Measurements from ENCODE around the gene NTN1.
"Not testable (repeated sequence)": the region's sequence is repeated elsewhere in the genome, so short reads cannot be mapped to it uniquely, and the experiment has no call there.

The NTN1 gene

DNA sequence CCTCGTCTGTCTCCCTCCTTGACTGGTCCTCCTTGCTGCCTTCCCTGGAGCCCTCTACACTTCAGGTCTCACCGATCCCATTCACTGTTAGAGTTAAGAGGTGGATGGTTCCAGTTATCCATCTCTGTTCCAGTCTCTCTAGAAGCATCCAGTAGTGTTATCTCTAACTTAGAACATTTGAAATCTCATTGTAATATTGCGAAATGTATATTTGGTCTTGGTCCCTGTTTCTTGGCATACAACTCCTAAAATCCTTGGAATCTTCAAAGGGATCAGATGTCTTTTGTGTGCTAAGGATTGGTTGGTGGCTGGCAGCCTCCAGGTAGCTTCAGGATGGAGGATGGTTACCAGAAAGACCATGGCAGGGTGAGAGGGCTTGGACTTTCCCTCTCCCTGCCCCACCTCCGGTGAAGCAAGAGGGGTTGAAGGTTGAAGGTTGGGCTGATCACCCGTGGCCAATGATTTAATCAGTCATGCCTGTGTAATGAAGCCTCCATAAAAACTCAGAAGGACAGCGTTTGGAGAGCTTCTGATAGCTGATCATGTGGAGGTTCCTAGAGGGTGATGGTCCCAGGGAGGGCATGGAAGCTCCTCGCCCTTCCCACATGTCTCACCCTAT lies 59.1 kb downstream of the NTN1 start:
- no peak for DNase-seq (ENCODE audit: low read depth in 3 of 3, low spot score in 1 of 3)

DNA sequence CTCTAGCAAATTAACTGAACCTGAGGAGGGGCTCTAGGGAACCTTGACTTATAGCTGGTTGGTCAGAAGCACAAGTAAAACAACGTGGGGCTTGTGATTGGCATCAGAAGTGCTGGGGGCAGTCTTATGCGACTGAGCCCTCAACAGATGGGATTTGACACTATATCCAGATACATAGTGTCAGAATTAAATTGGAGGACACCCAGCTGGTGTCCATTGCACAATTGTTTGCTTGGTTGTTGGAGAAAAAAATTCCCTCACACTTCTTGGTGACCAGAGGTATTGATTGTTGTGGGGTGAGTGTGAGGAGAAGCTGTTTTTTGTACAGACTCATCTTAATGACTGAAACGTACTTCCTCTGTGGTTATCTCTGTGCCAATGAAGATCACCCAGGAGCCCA lies 59.7 kb downstream of the NTN1 start:
- no peak for DNase-seq (ENCODE audit: low read depth in 3 of 3, low spot score in 1 of 3)

DNA sequence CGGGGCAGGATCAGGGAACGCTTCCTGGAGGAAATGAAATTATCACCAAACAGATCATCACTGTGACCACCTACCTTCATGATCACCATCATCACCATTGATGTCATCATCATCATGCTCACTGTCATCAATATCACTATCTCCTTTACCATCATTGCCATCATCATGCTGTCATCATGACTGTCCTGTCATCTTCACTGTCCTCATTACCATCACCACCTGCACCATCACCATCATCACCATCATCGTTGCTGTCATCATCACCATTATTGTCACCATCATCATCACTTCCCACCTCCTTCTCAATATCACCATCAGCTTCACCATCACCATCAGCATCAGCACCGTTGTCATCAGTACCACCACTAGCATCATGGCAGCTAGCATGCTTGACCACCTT lies 65.3 kb downstream of the NTN1 start:
- no peak for DNase-seq (ENCODE audit: low read depth in 3 of 3, low spot score in 1 of 3)

DNA sequence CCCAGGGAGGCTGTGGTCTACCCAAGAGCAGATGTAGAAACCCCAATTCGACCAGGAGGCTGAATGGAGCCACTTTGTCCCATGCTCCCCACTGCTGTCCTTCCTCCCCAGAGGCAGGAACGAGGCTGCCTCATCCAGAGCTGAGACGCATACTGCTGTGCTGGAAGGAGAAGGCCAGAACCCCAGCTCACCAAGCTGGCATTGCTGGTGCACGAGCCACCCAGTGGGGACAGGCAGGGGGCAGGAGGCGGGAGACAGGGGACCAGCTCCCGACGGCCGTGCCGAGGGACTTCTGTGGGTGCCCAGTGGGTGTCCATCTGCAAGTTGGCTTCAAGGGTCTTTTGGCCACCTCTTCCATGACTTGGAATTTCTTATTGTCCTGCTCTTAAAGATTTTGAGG lies 66.6 kb downstream of the NTN1 start:
- DNase-seq (ENCODE audit: low read depth in 3 of 3, low spot score in 1 of 3), result no peak

DNA sequence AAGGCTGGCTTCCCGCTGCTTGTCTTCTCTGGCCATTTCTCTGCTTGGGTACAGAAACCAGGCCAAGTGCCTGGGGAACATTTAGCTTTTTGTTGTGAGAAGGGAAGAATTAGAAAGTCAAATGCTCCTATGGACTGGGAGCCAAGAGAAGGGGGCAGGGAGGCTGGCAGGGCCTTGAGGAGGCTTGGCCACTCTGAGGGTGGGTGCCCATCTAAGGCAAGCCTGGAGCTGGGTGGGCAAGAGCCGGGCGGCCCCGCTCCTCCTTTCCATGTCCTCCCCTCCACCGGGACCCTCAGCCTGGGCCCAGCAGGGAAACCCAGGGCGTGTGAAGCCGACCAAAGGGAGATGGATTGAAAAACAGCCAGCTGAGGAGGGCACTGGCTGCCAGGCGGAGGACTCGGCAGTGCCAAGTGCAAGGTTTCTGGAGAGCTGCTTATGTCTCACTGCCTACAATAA lies 69.4 kb downstream of the NTN1 start:
- no peak for DNase-seq (ENCODE audit: low read depth in 3 of 3, low spot score in 1 of 3)

DNA sequence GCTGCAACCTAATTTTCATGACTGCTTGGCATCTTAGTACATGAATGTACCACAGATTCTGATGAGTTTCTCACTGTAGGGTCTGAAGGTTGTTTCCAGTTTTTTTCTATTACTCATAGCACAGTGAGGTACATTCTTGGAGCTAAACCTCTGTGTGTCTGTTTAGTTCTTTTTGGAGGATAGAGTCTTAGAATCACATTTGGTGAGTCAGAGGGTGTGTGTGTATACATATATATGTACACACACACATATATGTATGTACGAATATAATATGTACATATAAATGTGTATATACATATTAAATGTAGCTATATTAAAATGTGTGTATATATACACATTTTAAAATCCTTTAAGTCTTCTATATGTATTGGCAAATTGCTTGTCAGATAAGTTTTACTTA lies 72.9 kb downstream of the NTN1 start:
- no peak for DNase-seq (ENCODE audit: low read depth in 3 of 3, low spot score in 1 of 3)

DNA sequence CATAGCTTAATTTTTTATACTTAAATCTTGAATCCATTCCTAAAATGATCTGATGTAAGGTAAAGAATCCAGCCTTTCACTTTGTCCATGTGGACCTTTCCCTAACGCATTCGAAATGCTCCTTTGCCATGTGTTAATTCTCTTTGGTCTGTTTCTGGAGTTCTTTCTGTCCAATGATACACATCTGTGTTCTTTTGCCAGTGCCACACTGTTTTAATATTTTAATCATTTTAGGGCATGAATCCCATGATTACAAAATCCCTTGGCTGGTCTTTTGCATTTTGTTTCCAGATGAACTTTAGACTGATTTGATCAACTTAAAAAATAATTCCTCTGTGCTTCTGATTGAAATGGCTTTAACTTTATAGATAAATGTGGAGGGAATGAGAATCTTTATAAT lies 74.1 kb downstream of the NTN1 start:
- DNase-seq (ENCODE audit: low read depth in 3 of 3, low spot score in 1 of 3), result no peak

DNA sequence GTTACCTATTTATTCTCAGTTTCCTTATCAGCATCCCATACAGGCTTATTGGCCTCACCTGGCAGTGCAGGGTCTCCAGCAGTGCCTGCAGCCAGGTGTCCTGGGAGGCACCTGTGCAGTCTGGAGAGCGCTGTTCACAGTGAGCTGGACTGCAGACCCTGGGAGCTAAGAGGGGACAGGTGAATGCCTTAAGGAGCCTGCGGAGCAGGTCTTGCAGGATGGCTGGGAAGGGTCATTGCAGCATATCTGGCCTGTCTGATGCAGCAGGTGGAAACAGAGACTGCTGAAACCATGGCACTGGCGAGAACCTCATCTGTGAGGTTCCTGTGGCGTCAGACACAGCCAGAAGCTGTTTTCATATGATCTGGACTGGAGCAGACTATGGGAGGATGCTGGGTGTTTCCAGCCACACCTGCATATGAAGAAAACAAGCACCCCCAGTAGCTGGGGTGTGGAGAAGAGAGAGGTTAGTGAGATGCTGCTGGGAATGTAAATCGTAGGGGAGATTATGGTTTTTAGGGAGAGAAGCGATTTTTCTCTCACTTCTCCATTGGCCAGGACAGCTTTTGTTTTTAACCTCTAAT lies 77.0 kb downstream of the NTN1 start:
- DNase-seq (ENCODE audit: low read depth in 3 of 3, low spot score in 1 of 3), result no peak

DNA sequence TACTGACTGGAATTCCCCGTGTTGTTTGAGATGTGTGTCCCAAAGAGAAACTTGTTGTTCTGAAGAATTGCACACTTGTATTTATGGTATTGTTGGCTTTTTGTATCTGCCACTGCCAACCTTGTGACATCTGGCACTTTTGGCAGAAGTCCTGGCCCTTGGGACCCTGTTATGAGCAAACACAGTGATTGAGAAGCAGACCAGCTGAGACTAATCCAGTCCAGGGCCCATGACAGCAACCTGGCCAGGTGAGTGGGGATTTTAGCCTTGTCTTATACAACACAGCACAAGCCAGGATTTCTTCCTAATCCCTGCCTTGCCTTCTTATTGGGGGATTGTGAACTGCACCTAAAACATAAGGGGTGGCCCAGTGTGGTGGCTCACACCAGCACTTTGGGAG lies 80.0 kb downstream of the NTN1 start:
- no peak for DNase-seq (ENCODE audit: low read depth in 3 of 3, low spot score in 1 of 3)

DNA sequence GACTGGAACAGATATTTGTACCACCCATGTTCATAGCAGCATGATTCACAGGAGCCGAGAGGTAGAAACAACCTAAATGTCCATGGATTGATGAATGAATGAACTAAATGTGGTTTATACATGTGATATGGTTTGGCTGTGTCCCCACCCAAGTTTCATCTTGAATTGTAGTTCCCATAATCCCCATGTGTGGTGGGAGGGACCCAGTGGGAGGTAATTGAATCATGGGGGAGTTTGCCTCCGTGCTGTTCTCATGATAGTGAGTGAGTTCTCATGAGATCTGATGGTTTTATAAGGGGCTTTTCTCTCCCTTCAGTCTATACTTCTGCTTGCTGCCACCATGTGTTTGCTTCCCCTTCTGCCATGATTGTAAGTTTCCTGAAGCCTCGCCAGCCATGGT lies 81.9 kb downstream of the NTN1 start:
- DNase-seq (ENCODE audit: low read depth in 3 of 3, low spot score in 1 of 3), result not testable (repeated sequence)

DNA sequence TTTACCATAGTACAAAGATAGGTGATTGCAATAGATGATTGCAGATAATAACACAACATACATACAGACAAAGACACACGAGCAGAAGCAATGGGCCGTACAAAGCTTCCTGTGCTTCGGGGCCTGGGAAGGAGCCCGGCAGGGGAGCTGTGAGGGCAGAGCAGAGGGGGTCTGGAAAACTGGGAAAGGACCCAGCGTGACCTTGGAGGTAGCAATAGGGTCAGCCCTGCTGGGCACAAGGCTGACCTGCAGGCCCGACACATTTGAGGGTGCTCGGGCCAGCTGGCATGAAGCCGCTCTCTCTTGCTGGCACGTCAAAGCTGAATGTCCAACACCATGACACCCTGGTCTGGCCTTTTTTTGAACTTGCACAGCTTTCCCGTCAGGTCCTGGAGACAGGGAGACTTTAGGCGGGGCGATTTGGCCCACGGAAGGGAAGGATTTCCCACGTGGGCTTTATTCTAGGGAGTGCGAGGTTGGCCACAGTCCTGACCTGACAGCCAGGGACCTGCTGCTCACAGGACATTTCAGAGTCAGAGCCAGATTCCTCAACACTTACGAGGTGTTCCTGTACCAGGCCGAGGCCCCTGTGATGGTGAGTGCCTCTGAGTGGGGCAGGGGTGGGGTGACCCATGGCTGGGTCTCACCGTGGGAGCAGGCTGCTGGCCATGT lies 83.2 kb downstream of the NTN1 start:
- DNase-seq (ENCODE audit: low read depth in 3 of 3, low spot score in 1 of 3), result no peak

DNA sequence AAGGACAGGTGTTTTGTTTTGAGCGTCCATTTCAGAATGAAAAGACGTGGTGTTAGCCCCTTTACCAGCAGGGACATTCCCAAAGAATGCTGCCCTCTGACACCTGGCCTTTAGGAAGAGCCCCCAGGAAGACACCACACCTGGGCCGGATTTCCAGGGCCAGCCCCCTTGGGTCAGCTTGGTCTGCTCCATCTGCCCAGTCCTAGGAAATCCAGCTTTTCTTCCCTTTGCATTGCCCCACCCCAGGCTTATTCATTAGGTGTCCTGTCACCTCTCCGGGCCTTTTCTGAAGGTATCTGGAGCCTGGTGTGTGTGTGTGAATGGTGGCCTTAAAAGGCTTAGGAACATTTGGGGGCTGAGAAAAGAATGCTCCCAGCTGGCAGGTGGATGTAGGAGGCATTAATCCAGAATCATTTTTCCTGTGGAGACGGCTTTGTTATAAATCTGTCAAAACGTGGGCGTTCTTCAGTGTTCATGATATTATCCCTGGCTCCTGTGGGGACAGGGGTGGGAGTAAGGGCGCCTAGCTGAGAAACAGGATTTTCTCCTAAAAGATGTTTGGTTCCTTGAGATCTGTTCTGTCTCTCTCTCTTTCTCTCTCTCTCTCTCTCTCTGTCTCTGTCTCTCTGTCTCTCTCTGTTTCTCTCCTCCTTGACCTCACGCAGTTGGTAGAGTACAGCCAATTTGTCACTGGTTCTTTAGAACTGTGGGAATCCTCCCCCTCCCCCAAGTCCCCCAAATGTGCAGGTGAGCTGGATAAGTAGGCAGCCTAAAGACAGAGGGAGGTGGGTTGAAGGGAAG lies 84.0 kb downstream of the NTN1 start:
- no peak for DNase-seq (ENCODE audit: low read depth in 3 of 3, low spot score in 1 of 3)

DNA sequence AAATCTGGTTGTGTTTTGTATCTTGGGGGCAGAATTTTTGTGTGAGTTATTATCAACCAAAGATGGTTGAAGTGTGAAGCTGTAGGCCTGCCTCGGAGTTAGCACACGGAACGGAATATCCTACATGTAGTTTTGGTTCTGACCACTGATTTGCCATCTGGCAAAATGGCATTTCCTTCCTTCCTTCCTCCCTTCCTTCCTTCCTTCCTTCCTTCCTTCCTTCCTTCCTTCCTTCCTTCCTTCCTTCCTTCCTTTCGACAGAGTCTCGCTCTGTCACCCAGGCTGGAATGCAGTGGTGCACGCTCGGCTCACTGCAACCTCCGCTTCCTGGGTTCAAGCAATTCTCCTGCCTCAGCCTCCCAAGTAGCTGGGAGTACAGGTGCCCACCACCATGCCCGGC lies 85.0 kb downstream of the NTN1 start:
- not testable (repeated sequence) for DNase-seq (ENCODE audit: low read depth in 3 of 3, low spot score in 1 of 3)

DNA sequence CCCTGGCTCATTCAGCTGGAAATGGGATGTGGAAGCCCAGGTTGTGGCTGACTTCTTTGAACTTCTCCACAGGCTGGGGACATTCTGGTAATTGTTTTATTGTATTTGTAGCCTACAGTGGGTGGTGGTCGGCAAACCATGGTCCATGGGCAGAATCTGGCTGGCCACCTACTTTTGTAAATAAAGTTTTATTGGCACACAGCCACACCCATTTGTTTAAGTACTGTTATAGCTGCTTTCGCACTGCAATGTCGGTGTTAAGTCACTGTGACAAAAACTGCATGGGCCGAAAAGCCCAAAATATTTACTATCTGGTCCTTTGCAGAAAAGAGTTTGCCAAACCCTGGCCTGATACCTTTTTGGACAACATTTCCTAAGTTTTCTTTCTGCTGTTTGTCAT lies 86.2 kb downstream of the NTN1 start:
- DNase-seq (ENCODE audit: low read depth in 3 of 3, low spot score in 1 of 3), result no peak

DNA sequence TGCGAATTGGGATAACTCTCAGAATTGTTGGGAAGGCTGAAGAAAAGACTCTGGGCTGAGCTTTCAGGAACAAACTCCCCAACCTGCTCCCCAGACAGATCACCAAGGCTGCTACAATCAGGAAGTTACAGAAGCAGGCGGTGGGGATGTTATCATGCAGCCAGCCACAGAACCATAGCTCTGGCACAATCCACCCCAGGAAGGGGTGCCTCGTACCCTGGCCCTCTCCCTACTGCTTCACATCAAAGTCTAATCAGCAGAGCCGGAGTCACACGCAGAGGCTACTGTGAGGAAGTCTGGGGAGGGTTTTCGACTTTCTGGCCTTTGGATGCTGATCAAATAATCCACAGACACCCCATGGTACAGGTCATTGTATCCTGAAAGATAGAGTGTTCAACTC lies 86.8 kb downstream of the NTN1 start:
- no peak for DNase-seq (ENCODE audit: low read depth in 3 of 3, low spot score in 1 of 3)

DNA sequence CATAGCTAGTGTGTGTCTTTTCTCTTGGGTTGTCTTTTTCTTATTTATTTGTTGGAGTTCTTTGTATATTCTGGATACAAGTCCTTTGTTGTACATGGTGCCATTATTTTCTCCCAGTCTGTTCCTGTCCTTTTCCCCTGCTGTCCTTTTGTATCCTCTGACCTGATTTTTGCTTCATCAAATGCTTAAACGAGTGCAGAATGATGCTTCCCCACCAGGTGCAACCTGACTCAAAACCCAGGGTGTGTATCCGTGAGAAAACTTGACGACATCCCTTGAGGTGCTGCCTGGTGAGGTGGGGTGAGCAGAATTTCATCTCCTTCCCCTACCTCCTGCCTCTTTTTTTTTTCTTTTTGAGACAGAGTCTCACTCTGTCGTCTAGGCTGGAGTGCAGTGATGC lies 88.6 kb downstream of the NTN1 start:
- no peak for DNase-seq (ENCODE audit: low read depth in 3 of 3, low spot score in 1 of 3)

DNA sequence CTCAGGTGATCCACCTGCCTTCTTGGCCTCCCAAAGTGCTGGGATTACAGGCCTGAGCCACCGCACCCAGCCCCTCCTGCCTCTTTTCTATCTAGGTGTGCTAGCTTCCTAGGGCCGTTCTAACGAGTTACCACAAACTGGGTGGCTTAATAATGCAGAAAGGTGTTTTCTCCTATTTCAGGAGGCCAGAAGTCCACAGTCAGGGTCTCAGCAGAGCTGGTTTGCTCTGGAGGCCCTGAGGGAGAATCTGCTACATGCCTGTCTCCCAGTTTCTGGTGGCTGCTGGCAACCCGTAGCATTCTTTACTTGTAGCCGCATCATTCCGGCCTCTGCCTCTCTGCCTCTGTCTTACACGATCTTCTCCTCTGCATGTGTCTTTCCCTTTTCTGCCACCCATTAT lies 89.2 kb downstream of the NTN1 start:
- no peak for DNase-seq (ENCODE audit: low read depth in 3 of 3, low spot score in 1 of 3)

DNA sequence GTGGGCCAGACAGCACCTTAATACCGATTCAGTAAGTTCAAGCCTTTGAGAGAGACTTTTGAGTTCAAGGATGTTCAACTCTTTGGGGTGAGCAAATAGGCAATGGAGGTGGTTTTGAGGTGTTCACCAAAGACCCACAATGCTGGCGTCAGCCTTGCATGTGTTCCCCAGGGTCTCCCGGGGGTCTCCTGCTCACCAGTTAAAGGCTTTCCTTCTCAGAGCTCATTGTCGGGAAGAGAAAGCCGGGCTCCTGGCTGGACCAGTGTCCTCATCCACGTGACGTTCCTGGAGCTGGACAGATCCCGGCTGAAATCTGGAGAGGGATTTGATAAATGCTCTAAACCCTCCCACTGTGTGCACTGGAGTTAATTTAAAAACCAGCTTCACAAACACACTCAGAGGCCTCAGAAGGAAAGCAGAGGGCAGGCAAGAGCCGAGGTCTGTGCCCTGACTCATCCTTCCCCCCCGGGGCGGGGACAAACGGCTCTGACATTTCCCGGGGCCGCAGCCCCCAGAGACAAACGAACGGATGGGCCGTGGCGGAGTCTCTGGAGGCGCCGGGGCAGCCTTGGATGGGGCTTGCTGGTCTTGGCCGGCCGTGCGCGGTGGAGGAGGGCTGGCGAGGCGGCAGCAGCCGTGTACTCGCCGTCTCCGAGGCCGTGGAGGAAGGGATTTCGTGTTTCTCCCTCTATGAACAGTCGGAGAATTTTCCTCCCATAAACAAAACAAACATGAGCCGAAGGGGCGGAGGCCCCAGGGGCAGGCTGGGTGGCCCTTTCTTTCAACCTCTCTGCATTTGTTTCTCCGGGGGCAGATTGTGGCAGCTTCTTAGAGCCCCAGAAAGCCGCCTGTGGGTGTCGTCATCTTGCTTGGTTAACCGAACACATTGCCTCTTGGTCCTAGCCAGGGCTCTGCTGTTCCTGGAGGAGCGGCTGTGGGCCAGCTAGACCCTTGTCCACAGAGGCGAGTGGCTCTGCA lies 94.2 kb downstream of the NTN1 start:
- DNase-seq (ENCODE audit: low read depth in 3 of 3, low spot score in 1 of 3), result peak in 1 of 3 donors; percentile 41

DNA sequence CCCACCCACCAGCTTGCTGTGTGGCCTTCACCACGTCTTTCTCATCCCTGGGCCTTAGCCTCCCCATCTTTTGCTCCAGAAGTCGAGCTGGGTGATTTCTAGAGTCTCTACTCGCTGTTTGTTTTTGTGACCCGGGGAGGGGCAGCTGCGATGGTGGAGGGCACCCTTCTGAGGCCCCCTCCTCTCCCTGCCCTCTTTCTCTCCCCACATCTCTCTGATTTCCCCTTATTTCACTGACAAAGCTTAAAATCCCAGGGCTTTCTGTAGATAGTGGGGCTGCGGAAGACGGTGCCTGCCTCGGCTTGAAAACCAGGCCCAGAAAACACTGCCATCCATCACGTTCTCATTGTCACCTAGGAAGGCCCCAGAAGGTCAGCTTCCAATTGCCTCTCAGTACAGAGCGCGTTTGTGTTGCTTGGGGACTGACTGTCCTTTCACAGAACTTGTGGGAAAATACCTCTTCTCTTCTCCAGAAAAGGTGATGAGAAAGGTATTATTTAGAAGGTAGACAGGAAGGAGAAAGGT lies 95.1 kb downstream of the NTN1 start:
- DNase-seq (ENCODE audit: low read depth in 3 of 3, low spot score in 1 of 3), result no peak

DNA sequence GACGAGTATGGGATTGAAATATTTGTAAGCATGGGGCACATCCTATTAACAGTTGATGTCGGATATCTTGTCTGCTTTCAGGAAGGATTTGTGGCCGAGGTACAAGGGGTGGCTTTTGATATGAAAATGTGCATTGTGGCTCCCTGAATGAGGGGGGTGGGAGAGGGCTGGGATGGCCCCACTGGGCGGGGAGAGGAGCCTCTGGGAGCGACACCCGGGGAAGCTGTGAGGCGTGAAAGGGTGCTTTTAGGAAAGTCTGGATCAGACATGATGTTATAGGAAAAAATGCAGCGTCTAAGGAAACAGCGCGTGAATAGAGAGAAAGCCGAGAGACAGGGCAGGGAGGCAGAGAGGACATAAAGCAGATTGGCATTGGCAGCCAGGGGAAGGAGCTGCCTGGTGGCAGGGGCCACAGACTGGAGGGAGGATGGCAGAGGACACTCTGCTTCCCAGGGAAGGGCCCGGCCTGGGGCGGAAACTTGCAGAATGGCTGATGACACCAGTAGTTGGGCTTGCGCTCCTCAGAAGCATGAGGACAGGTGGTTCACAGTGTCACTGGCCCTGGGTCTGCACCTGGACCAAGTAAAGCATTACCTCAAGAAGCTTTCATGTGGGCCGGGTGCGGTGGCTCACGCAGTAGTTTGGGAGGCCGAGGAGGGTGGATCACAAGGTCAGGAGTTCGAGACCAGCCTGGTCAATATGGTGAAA lies 95.7 kb downstream of the NTN1 start:
- no peak for DNase-seq (ENCODE audit: low read depth in 3 of 3, low spot score in 1 of 3)
